Activated CD4-positive, CD25-positive, alpha-beta regulatory T cell treated with anti-CD3 and anti-CD28 coated beads, Interleukin-2, amount 50 U/mL, for 16 hours (primary cell): ENCODE results near the gene ST13.
"Not testable (repeated sequence)": the region's sequence is repeated elsewhere in the genome, so short reads cannot be mapped to it uniquely, and the experiment has no call there.

Source experiments
- DNase-seq: peaks from one replicate; pipeline ENCODE4 v3.0.0-alpha.2; 2020; ENCODE audit warnings: low read depth, low spot score

ST13 gene

GRCh38 chr22:40782521-40782920 is 73.9 kb downstream of the ST13 start:
- no peak for DNase-seq

- not testable (repeated sequence) for DNase-seq
Measured at GRCh38 chr22:40781749-40782148, 74.7 kb downstream of the ST13 start.
